ENCODE data around the gene TAB2. TPM values are rescaled to one million over a fixed set of nuclear protein-coding genes. Genes with fewer than 3 reads are reported as not detected.

Gene TAB2
- total RNA-seq, 2 experiments from 2014 or later: 120 to 138 TPM

DNA sequence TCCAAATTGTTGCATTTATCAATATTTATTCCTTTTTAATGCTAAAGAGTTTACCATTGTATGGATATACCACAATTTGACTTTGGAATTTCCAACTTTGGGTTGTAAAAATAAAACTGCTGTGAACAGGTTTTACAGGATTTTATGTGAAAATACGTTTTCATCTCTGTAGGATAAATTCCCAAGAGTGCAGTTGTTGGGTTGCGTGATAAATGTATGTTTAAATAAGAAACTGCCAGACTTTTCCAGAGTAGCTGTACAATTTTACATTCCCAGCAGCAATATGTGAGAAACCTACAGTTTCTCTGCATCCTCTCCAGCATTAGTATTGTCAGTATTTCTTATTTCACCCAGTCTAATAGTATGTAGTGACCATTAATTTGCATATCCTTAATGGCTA, 12.6 kb downstream of the TAB2 start:
- H3K27me3 Mint-ChIP-seq: no peaks in the 10 kb centered on the region
- no peak for ATAC-seq
- no peak for DNase-seq
- H3K4me3 Mint-ChIP-seq: no peak overlapping the region
- no peaks in the 10 kb centered on the region for H3K9me3 Mint-ChIP-seq (ENCODE audit: low read depth)
- peaks cover 29% of the 10 kb centered on the region for H3K36me3 Mint-ChIP-seq
- H3K4me1 Mint-ChIP-seq: peaks cover 86% of the 10 kb centered on the region
- CTCF ChIA-PET: no interaction called here
- peak overlapping the region; percentile 68 for H3K27ac Mint-ChIP-seq

DNA sequence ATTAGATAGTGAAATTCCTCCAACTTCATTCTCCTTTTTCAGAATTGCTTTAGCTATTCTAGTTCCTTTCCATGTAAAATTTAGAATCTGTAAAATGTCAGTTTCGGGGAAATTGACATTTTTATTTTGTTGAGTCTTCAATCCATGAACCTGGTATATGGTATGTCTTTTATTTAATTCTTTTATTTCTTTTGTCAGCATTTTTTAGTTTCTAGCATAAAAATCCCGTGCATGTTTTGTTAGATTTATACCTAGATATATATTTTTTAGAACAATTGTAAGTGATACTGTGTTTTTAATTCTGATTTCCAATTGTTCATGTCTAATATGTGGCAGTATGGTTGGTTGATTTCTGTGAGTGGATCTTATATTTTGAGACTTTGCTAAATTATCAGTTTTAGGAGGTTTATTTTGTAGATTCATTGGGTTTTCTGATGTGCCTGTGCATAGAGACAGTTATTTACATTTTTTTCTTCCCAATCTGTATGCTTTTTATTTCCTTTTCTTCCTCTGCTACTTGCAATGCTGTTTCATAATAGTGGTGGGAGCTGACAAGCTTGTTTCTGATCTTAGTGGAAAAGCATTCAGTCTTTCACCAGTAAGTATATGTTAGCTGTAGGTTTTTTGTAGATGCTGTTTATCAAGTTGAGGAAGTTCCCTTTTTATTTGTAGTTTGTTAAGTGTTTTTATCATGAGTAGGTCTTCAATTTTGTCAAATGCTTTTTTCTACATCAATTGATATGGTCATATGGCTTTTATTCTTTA, 13.7 kb downstream of the TAB2 start:
- peaks cover 86% of the 10 kb centered on the region for H3K4me1 Mint-ChIP-seq
- ATAC-seq (no peak), DNase-seq (no peak)
- peak overlapping the region; percentile 68 for H3K27ac Mint-ChIP-seq
- H3K36me3 Mint-ChIP-seq: peaks cover 26% of the 10 kb centered on the region
- H3K4me3 Mint-ChIP-seq: peak overlapping the region; percentile 2
- no peaks in the 10 kb centered on the region for H3K9me3 Mint-ChIP-seq (ENCODE audit: low read depth)
- CTCF ChIA-PET: no interaction called here
- H3K27me3 Mint-ChIP-seq: no peaks in the 10 kb centered on the region

DNA sequence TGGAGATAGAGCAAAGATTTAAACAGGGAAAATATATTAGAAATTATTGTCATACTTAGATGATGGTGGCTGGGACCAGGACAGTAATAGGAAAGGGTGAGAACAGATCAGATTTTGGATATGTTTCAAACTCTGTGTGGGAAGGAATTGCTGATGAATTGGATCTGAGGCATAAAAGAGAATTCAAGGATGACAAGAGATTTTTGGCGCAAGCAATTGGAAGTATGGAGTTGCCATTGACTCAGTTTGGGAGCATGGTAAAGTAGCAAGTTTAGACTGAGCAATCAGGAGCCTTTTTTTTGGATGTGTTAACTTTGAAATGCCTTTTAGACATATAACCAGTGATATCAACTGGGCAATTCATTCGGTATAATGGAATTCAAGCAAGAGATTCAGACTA, 14.4 kb downstream of the TAB2 start:
- peaks cover 91% of the 10 kb centered on the region for H3K4me1 Mint-ChIP-seq

DNA sequence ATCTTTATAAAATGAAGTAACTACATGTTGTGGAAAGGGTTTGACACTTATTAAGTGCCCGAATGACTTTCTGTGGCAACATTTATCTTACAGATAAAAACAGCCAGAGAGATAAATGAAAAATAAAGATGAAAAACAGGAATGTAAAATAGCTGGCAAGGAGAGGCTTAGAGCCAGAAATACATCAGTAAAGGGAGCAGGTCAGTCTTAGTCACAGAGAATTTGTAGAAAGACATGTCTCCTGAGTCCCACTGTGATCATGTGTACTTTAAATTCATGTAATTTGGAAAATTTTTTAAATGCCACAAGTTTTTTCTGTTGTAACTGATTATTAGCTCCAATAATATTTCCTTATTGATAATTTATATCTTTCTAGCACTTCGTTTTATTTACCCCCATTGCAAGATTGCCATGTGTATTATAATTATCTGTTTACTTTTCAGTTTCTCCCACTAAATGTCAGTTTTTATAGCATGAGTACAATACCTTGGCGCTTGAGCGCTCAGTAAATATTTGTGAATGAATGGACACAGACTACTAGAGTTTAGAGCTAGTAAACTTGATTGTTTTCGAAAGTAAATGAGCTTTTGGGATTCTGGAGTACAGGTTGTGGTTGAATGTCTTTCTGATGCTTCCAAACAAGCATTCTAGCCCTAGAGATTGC, 15.2 kb downstream of the TAB2 start:
- H3K27me3 Mint-ChIP-seq: no peaks in the 10 kb centered on the region
- peaks cover 27% of the 10 kb centered on the region for H3K36me3 Mint-ChIP-seq
- H3K4me1 Mint-ChIP-seq: peaks cover 90% of the 10 kb centered on the region
- DNase-seq (no peak), ATAC-seq (no peak)
- H3K4me3 Mint-ChIP-seq: no peak overlapping the region
- H3K27ac Mint-ChIP-seq: peak overlapping the region; percentile 7
- CTCF ChIA-PET: interaction anchor here (0.6 to 1.4 kb wide), 4 partner anchors 11 to 218 kb away, joined by 3 to 4 read pairs (median 3); partner anchors contain the start of gene TAB2
- no peaks in the 10 kb centered on the region for H3K9me3 Mint-ChIP-seq (ENCODE audit: low read depth)

More for the DNA sequence above, 14.4 kb downstream of the TAB2 start:
- CTCF ChIA-PET: interaction anchor here (1.2 to 1.4 kb wide), 2 partner anchors 10 to 217 kb away, joined by 3 read pairs; no protein-coding TSS in a partner anchor
- no peaks in the 10 kb centered on the region for H3K9me3 Mint-ChIP-seq (ENCODE audit: low read depth)
- ATAC-seq: no peak
- peak overlapping the region; percentile 17 for H3K27ac Mint-ChIP-seq
- DNase-seq: no peak
- no peaks in the 10 kb centered on the region for H3K27me3 Mint-ChIP-seq
- H3K4me3 Mint-ChIP-seq: no peak overlapping the region
- peaks cover 28% of the 10 kb centered on the region for H3K36me3 Mint-ChIP-seq

DNA sequence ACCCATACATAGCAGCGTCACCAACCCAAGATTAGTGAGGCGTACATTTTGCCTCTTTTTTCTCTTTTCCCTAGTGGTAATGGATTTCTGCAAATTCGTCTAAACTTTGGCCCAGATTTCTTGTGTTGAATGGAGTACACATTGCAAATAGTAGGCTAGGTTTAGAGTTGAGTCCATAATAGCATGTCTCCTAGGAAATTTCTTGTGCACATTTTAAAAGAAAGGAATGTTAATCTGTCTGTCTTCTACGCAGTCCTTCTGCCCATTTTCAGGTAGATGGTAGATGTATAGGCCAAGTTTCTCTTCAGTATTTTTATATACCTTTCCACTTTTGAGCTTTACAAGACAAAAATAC, 15.7 kb downstream of the TAB2 start:
- ATAC-seq (no peak), DNase-seq (no peak)
- no peaks in the 10 kb centered on the region for H3K27me3 Mint-ChIP-seq
- peak overlapping the region; percentile 7 for H3K27ac Mint-ChIP-seq
- H3K36me3 Mint-ChIP-seq: peaks cover 27% of the 10 kb centered on the region
- H3K4me1 Mint-ChIP-seq: peaks cover 90% of the 10 kb centered on the region
- H3K9me3 Mint-ChIP-seq (ENCODE audit: low read depth): no peaks in the 10 kb centered on the region
- CTCF ChIA-PET: interaction anchor here (0.6 to 4.5 kb wide), 5 partner anchors 11 to 218 kb away, joined by 3 to 23 read pairs (median 3); partner anchors contain the start of gene TAB2
- no peak overlapping the region for H3K4me3 Mint-ChIP-seq

DNA sequence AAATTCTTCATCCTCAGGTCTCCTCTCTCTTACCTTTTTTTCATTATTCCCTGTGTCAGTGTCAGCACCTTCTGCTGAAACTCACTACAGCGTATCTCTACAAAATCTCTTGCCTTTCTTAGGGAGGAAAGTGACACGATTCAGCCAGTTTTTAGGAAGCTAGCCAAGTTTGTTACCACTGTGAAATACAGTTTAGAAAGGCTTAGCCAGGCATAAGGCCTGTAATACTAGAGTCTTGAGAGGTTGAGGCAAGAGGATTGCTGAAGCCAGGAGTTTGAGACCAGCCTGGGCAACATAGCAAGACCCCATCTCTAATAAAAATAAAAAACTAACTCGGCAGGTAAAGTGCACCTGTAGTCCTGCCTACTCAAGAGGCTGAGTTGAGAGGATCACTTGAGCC, 16.7 kb downstream of the TAB2 start:
- H3K36me3 Mint-ChIP-seq: peaks cover 30% of the 10 kb centered on the region
- peak overlapping the region; percentile 62 for H3K27ac Mint-ChIP-seq
- H3K4me3 Mint-ChIP-seq: no peak overlapping the region
- no peaks in the 10 kb centered on the region for H3K27me3 Mint-ChIP-seq
- peaks cover 89% of the 10 kb centered on the region for H3K4me1 Mint-ChIP-seq
- CTCF ChIA-PET: interaction anchor here (1.1 to 4.5 kb wide), 4 partner anchors 9 to 15 kb away, joined by 3 to 23 read pairs (median 6); no protein-coding TSS in a partner anchor
- DNase-seq (no peak), ATAC-seq (no peak)
- peaks cover 2% of the 10 kb centered on the region for H3K9me3 Mint-ChIP-seq (ENCODE audit: low read depth)

DNA sequence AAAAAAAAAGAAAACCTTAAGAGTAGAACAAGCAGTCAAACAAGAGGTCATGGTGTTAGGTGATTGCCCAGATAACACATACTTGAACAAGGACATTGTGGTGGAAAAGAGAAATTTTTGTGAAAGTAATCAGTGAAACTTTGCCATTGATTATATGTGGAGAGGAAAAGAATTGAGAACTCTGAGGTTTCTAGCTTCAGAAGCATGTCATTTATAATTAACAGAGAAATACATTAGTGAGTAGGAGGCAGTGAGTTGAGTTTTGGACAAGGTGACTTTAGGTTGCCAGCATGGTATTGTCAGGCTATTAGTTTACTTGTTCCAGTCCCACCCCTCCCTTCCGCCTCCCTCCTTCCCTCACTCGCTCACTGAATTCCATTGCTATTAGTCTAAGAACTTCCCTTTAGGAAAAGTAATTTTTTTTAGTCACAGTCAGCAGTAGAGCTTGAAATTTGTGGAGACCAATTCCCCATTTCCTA, 17.2 kb downstream of the TAB2 start:
- H3K27me3 Mint-ChIP-seq: no peaks in the 10 kb centered on the region
- peak overlapping the region; percentile 62 for H3K27ac Mint-ChIP-seq
- peaks cover 30% of the 10 kb centered on the region for H3K36me3 Mint-ChIP-seq
- H3K9me3 Mint-ChIP-seq (ENCODE audit: low read depth): peaks cover 2% of the 10 kb centered on the region
- no peak overlapping the region for H3K4me3 Mint-ChIP-seq
- ATAC-seq (no peak), DNase-seq (no peak)
- CTCF ChIA-PET: interaction anchor here (0.9 to 4.5 kb wide), 5 partner anchors 9 to 96 kb away, joined by 3 to 23 read pairs (median 3); no protein-coding TSS in a partner anchor
- peaks cover 86% of the 10 kb centered on the region for H3K4me1 Mint-ChIP-seq

DNA sequence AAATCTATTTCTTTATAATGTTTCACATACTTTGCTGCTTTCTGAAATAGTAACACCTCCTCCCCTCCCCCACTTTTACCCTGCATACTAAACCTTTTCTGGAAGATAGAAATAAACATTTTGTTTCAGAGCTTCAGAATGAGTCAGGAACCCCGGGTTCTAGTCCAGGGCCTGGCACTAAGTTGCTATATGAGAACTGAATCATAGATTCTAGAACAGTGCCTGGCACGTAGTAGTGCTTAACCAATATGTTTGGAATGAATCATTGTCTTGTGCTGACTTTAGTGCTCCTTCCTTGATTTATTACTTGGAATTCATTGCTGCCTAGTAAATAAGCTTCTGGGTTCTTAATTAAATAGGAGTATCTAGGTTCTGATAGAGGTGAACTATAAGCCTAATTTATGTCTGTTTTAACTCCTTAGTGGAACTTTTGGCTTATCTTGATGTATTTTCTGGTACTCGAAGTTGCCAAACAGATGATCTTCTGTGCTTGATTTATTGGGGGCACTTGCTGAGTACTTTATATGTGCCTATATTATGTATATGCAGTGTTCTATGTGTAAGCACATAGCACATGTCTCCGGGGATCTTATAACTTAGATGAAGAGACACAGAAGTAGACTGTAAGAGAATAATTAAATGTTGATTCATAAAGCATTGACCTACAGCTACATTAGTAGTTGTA, 18.6 kb downstream of the TAB2 start:
- Mint-ChIP-seq H3K36me3 (peaks cover 24% of the 10 kb centered on the region), H3K27me3 (no peaks in the 10 kb centered on the region), H3K4me1 (peaks cover 83% of the 10 kb centered on the region), H3K9me3 (ENCODE audit: low read depth) (peaks cover 2% of the 10 kb centered on the region), H3K4me3 (peak overlapping the region; percentile 52), H3K27ac (peak overlapping the region; percentile 80)
- ATAC-seq (peak; percentile 85), DNase-seq (peak; percentile 65)
- CTCF ChIA-PET: interaction anchor here (2.5 to 4.5 kb wide), 3 partner anchors 10 to 13 kb away, joined by 8 to 23 read pairs (median 8); no protein-coding TSS in a partner anchor

DNA sequence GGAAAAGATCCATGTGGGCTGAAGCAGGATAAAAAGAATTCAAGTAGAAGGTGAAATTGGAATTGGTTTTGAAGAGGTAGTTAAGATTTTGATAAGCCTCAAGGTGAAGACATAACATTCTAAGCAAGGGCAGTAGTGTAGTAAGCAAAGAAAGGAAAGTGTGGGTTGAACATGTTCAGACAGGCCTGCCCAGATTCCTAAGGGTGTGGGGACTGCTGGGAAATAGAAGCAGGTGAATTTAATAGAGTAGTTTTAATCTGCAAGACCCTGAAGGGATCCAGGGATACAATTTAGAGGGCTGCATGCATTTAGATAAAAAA, 19.1 kb downstream of the TAB2 start:
- peak; percentile 34 for ATAC-seq
- peaks cover 23% of the 10 kb centered on the region for H3K36me3 Mint-ChIP-seq
- peaks cover 83% of the 10 kb centered on the region for H3K4me1 Mint-ChIP-seq
- H3K9me3 Mint-ChIP-seq (ENCODE audit: low read depth): peaks cover 2% of the 10 kb centered on the region
- no peak for DNase-seq
- peak overlapping the region; percentile 52 for H3K4me3 Mint-ChIP-seq
- peak overlapping the region; percentile 80 for H3K27ac Mint-ChIP-seq
- no peaks in the 10 kb centered on the region for H3K27me3 Mint-ChIP-seq
- CTCF ChIA-PET: interaction anchor here (2.5 to 4.5 kb wide), 2 partner anchors 10 to 14 kb away, joined by 8 to 23 read pairs; no protein-coding TSS in a partner anchor

DNA sequence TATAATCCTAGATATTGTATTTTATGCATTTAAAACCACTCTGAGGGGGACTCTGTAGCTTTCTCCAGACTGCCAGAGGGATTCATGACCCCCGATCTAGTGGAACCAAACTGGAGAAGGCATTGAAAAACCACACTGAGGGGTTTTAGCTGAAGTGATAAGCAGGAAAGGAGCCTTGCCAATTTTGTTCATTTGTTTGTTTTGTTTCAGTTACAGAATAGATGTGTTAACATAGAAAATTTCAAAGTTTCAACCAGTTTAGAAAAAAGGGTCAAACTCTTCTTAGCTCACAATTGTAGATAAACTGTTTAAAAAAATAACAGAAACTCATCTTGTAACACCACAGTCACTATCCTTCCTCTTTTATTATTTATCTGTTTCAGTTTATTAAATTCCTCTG, 19.8 kb downstream of the TAB2 start:
- ATAC-seq: no peak
- CTCF ChIA-PET: interaction anchor here (0.7 to 4.5 kb wide), 4 partner anchors 9 to 306 kb away, joined by 3 to 23 read pairs (median 6); no protein-coding TSS in a partner anchor
- no peaks in the 10 kb centered on the region for H3K27me3 Mint-ChIP-seq
- DNase-seq: no peak
- peaks cover 28% of the 10 kb centered on the region for H3K36me3 Mint-ChIP-seq
- H3K9me3 Mint-ChIP-seq (ENCODE audit: low read depth): peaks cover 2% of the 10 kb centered on the region
- peak overlapping the region; percentile 44 for H3K4me3 Mint-ChIP-seq
- peak overlapping the region; percentile 82 for H3K27ac Mint-ChIP-seq
- peaks cover 82% of the 10 kb centered on the region for H3K4me1 Mint-ChIP-seq

DNA sequence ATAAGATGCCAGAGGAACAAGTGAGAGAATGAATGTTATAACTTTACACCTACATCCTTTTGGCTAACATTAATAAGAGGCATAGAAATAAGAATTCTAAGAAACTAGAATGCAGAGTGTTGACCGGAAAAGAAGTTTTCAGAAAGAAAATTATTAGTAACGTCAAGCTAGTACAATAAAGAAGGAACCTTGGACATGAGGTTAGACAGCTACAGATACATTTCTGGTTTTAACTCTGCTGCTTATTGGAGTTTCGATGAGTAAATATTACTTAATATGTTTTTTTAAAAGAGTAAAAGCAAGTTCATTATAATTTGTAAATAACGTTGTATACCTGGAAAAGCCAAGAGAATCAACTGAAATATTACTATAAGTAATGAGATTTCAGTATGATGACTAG, 22.7 kb downstream of the TAB2 start:
- Mint-ChIP-seq H3K36me3 (peaks cover 42% of the 10 kb centered on the region), H3K27me3 (no peaks in the 10 kb centered on the region), H3K4me1 (peaks cover 79% of the 10 kb centered on the region), H3K27ac (peak overlapping the region; percentile 72), H3K4me3 (no peak overlapping the region), H3K9me3 (ENCODE audit: low read depth) (peaks cover 2% of the 10 kb centered on the region)
- ATAC-seq: no peak
- CTCF ChIA-PET: interaction anchor here (1.6 to 2.1 kb wide), 2 partner anchors 15 to 92 kb away, joined by 5 to 6 read pairs; no protein-coding TSS in a partner anchor
- DNase-seq: no peak

DNA sequence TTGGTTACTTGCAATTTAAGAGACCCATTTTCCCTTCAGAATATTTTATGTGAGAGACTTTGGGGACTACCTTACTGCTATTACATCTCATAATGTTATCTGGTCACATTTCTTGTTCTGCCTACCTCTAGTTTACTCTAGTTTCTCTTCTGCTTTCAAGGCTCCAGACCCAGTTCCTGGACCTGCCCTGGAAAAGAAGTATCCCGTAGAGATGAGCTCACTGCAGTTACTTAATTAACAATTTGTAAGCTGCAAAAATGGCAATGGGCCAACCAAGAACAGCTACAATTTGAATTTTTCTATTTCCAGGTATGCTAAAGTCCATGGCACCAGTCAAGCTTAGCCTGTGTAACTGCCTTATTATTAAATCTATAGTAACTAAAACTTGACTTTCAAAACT, 25.0 kb downstream of the TAB2 start:
- Mint-ChIP-seq H3K9me3 (ENCODE audit: low read depth) (peaks cover 2% of the 10 kb centered on the region), H3K27ac (peak overlapping the region; percentile 65), H3K4me3 (no peak overlapping the region), H3K36me3 (peaks cover 47% of the 10 kb centered on the region), H3K27me3 (no peaks in the 10 kb centered on the region), H3K4me1 (peaks cover 70% of the 10 kb centered on the region)
- peak; percentile 41 for ATAC-seq
- DNase-seq: no peak
- CTCF ChIA-PET: interaction anchor here (0.5 kb wide), 1 partner anchor 171 kb away, joined by 3 read pairs; no protein-coding TSS in a partner anchor

DNA sequence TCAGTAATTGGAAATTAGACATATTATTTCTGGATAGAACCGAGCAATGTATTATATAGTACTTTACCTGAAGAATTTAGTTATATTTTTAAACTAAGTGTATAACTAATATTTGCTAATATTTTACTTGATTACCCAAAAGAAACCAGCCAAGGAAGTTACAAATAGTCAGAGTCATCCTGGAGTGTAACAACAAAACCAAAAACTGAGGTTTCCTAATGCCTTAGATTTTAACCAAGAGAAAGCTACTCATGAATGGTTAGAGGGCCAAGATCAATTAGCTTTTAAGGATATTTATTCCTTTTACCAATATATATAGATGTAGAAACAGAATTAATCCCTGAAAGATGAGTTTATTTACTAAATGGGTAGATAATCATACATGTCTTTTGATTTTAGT, 26.0 kb downstream of the TAB2 start:
- Mint-ChIP-seq H3K4me1 (peaks cover 66% of the 10 kb centered on the region), H3K4me3 (no peak overlapping the region), H3K27ac (no peak overlapping the region), H3K27me3 (no peaks in the 10 kb centered on the region), H3K36me3 (peaks cover 42% of the 10 kb centered on the region), H3K9me3 (ENCODE audit: low read depth) (peaks cover 2% of the 10 kb centered on the region)
- CTCF ChIA-PET: interaction anchor here (0.7 to 1.5 kb wide), 2 partner anchors 9 to 34 kb away, joined by 3 read pairs; no protein-coding TSS in a partner anchor
- DNase-seq: no peak
- no peak for ATAC-seq
